Caco-2 (cell line): ENCODE data around the gene RAB21. TPM values are rescaled to one million over a fixed set of nuclear protein-coding genes. Genes with fewer than 3 reads are reported as not detected.

Source experiments
- Bru-seq: library from RNA; stranded (reverse); fragments of 400-500 nt; gene quantifications from one replicate; lab custom pipeline; 2021; lab: Mats Ljungman, UMichigan
- BruChase-seq, 2 experiments: library from RNA; stranded (reverse); fragments of 400-500 nt; gene quantifications; one replicate each; lab custom pipeline; 2021; lab: Mats Ljungman, UMichigan
- BruUV-seq: library from RNA; stranded (reverse); fragments of 400-500 nt; replicated peaks from 2 replicates; lab custom pipeline; 2021; lab: Mats Ljungman, UMichigan
- CTCF ChIA-PET: fragments of 300-600 bp; sonication (Branson Sonifier 250); formaldehyde crosslinking; loops from one replicate; lab custom pipeline; 2022; ENCODE audit warnings: antibody characterized with exemption; lab: Charles Lee
- POLR2A ChIA-PET: fragments of 300-600 bp; sonication (Branson Sonifier 250); formaldehyde crosslinking; loops from one replicate; lab custom pipeline; 2022; ENCODE audit warnings: antibody characterized with exemption; lab: Charles Lee
- DNase-seq, 2 experiments: peaks; one replicate each; pipeline versions ENCODE4 v3.0.0 to v3.0.0-alpha.2; 2020 to 2022
- H3K27me3 ChIP-seq: replicated peaks from 2 replicates; pipeline ENCODE4 v1.6.0; 2011; ENCODE audit warnings: low read length; ENCODE audit not compliant: control insufficient read depth, insufficient read depth
- H3K36me3 ChIP-seq: 2 replicates; pipeline ENCODE4 v1.5.1; 2011; ENCODE audit warnings: low read length; ENCODE audit not compliant: control insufficient read depth, insufficient read depth
- H3K4me1 ChIP-seq: fragments of 250-450 bp; sonication (Bioruptor Pico); 2 replicates; pipeline ENCODE4 v1.5.1; 2020; ENCODE audit warnings: mild to moderate bottlenecking
- H3K4me3 ChIP-seq: 2 replicates; pipeline ENCODE4 v1.5.1; 2011; ENCODE audit warnings: low read depth, mild to moderate bottlenecking, control low read depth, low read length
- H3K9me3 ChIP-seq: fragments of 250-450 bp; sonication (Bioruptor Pico); 2 replicates; pipeline ENCODE4 v1.5.1; 2020; ENCODE audit warnings: mild to moderate bottlenecking, moderate library complexity
- H3K27ac Mint-ChIP-seq: one replicate; pipeline ENCODE4 v1.8.0; 2022; ENCODE audit warnings: mixed read lengths; ENCODE audit not compliant: unreplicated experiment
- H3K27me3 Mint-ChIP-seq: one replicate; pipeline ENCODE4 v1.8.0; 2022; ENCODE audit warnings: mixed read lengths; ENCODE audit not compliant: insufficient read depth, unreplicated experiment
- H3K36me3 Mint-ChIP-seq: one replicate; pipeline ENCODE4 v1.8.0; 2022; ENCODE audit warnings: mild to moderate bottlenecking, mixed read lengths; ENCODE audit not compliant: insufficient read depth, unreplicated experiment
- H3K4me1 Mint-ChIP-seq: one replicate; pipeline ENCODE4 v1.8.0; 2022; ENCODE audit warnings: low read depth, mixed read lengths; ENCODE audit not compliant: unreplicated experiment
- H3K4me3 Mint-ChIP-seq: one replicate; pipeline ENCODE4 v1.8.0; 2022; ENCODE audit warnings: mild to moderate bottlenecking, moderate library complexity, mixed read lengths; ENCODE audit not compliant: unreplicated experiment
- H3K9me3 Mint-ChIP-seq: one replicate; pipeline ENCODE4 v1.8.0; 2022; ENCODE audit warnings: mixed read lengths; ENCODE audit not compliant: unreplicated experiment
- intact Hi-C: fragments of 100-400 bp; cut with micrococcal nuclease; formaldehyde crosslinking; loops from one replicate; pipeline ENCODE4 v1.10.0; 2022; ENCODE audit not compliant: unreplicated experiment
- long read RNA-seq: library from polyadenylated mRNA; stranded (forward); transcript quantifications from one replicate; pipeline ENCODE4 v2.0.0, GENCODE V29; 2022
- total RNA-seq: library from RNA; stranded (reverse); gene quantifications from 2 replicates; pipeline ENCODE4 v1.2.3, GENCODE V29; 2022
- TF ChIP-seq, protein P1 (sequence below), 2 experiments: fragments of 200-600 bp in 1 of 2; IDR thresholded peaks; 1 replicate in 1 of 2; 2 replicates in 1 of 2; pipeline versions ENCODE4 v1.5.1 to v1.8.0; 2011 to 2022; ENCODE audit warnings: antibody characterized with exemption in 1 of 2, control low read depth in 1 of 2, inconsistent platforms in 1 of 2, low read depth in 1 of 2, low read length in 1 of 2, mild to moderate bottlenecking in 1 of 2, moderate library complexity in 1 of 2; ENCODE audit not compliant: insufficient read depth in 1 of 2, severe bottlenecking in 1 of 2, unreplicated experiment in 1 of 2

The RAB21 gene, protein sequence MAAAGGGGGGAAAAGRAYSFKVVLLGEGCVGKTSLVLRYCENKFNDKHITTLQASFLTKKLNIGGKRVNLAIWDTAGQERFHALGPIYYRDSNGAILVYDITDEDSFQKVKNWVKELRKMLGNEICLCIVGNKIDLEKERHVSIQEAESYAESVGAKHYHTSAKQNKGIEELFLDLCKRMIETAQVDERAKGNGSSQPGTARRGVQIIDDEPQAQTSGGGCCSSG
- total RNA-seq (69.6 and 72.0 TPM in 2 replicates), Bru-seq, nascent RNA (percentile 92 among the genes with signal in this experiment), BruChase-seq, experiment 1, labeled RNA remaining after a 2-hour chase (percentile 91 among the genes with signal in this experiment), BruChase-seq, experiment 2, labeled RNA remaining after a 6-hour chase (percentile 94 among the genes with signal in this experiment)
- long read RNA-seq, full-length matches to known transcripts, result 99 of 112 reads
- long read RNA-seq, partial matches to known transcripts, result 5 of 112 reads
- long read RNA-seq, other reads (novel, unspliced or antisense), result 8 of 112 reads

DNA sequence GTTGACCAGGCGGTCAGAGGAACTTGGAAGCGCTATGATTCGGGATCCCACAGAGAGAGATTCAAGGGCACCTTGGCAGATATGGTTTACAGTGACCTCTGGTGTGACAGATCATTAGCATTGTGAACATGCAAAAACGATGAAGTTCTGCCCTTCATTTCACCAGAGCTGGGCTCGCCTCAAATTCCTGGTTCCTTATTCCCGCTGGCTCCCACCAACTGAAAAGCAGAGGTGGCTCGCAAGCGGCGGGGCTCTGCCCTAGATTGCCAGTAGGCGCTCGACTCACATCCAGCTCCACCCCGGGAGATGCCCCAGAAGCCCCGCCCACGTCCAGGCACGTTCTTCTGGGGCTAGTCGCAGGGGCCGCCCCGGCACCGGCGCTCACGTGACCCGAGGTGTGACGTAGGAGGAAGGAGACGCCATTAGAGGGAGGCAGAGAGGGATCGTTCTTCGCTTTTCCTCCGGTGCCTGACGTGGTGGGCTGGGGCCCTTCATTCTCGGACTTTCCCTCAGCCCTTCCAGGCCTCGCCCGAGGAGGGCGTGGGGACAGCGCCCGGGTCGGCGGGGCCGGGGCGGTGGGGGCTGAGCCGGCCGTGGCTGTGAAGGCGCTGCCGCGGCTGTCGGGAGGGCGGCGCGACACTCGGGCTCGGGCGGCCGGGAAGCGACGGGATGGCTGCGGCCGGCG lies at the start of gene RAB21:
RAB21 (plus strand) TSS at position 403 of the 685 bp plus-strand sequence; CDS start at position 670, 267 bp downstream.
- Histone ChIP-seq H3K4me1 (peaks cover 8% of the 10 kb centered on the region; the same call in 1 of the 2 replicates), H3K36me3 (no peaks in the 10 kb centered on the region), H3K4me3 (peak within 1 kb of the TSS; percentile 81), H3K27me3 (no peaks in the 10 kb centered on the region), H3K9me3 (0 out of 2 replicates have a peak, but pooled peaks cover 2% of the 10 kb centered on the region)
- BruUV-seq, result no TSS peak
- Mint-ChIP-seq H3K4me1 (peaks cover 12% of the 10 kb centered on the region), H3K4me3 (peak within 1 kb of the TSS; percentile 86), H3K27ac (peak within 1 kb of the TSS; percentile 96), H3K9me3 (no peaks in the 10 kb centered on the region), H3K27me3 (peaks cover 5% of the 10 kb centered on the region), H3K36me3 (peaks cover 39% of the 10 kb centered on the region)
- intact Hi-C loops, result loop anchor here (1.0 kb wide), 2 partner anchors 91 to 112 kb away; partner anchors contain the start of gene ZFC3H1
- ChIA-PET POLR2A (interaction anchor here (0.5 to 1.0 kb wide), 6 partner anchors 9 to 92 kb away, joined by 3 to 9 read pairs (median 4); partner anchors contain the start of genes THAP2, TMEM19 and ZFC3H1), CTCF (interaction anchor here (0.7 to 1.5 kb wide), 3 partner anchors 9 to 362 kb away, joined by 3 read pairs; no protein-coding TSS in a partner anchor)
- peak; percentile 97 for DNase-seq
- TF ChIP-seq, protein P1, sequence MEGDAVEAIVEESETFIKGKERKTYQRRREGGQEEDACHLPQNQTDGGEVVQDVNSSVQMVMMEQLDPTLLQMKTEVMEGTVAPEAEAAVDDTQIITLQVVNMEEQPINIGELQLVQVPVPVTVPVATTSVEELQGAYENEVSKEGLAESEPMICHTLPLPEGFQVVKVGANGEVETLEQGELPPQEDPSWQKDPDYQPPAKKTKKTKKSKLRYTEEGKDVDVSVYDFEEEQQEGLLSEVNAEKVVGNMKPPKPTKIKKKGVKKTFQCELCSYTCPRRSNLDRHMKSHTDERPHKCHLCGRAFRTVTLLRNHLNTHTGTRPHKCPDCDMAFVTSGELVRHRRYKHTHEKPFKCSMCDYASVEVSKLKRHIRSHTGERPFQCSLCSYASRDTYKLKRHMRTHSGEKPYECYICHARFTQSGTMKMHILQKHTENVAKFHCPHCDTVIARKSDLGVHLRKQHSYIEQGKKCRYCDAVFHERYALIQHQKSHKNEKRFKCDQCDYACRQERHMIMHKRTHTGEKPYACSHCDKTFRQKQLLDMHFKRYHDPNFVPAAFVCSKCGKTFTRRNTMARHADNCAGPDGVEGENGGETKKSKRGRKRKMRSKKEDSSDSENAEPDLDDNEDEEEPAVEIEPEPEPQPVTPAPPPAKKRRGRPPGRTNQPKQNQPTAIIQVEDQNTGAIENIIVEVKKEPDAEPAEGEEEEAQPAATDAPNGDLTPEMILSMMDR (IDR thresholded peaks at IDR 0.05; ENCODE audit: insufficient read depth in 1 of 2, low read depth in 1 of 2, low read length in 1 of 2, severe bottlenecking in 1 of 2, unreplicated experiment in 1 of 2), result peak in 1 of 2 experiments; percentile 22

DNA sequence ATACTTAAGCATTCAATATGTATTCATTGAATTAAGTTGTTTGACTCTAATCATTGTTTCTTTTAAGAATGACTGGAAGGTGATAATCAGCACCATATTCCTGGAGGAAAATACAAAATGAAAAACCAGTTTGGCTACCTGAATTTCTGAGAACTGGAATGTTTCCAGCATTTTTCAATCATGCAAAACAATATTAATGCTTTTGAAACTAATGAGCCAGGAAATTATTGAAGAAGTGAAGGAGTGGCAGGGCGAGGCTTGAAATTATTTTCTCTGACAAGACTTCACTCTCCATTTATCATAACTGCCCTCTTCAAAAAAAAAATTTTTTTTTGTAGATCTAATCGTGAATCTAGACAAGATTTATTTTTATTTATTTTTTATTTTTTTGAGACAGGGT lies 49.7 kb upstream of the RAB21 start:
- no peak overlapping the region for H3K27ac Mint-ChIP-seq
- Histone ChIP-seq H3K4me3 (no peak overlapping the region), H3K27me3 (no peaks in the 10 kb centered on the region), H3K36me3 (no peaks in the 10 kb centered on the region; the same call in none of the 2 replicates), H3K9me3 (no peaks in the 10 kb centered on the region), H3K4me1 (peaks cover 3% of the 10 kb centered on the region; the same call in 1 of the 2 replicates)
- CTCF ChIA-PET, result no interaction called here
- no peak for DNase-seq
- POLR2A ChIA-PET, result no interaction called here
- BruUV-seq, result no TSS peak
- H3K4me3 Mint-ChIP-seq, result no peak overlapping the region
- peaks cover 4% of the 10 kb centered on the region for H3K4me1 Mint-ChIP-seq
- no peaks in the 10 kb centered on the region for H3K27me3 Mint-ChIP-seq
- TF ChIP-seq, protein P1 (IDR thresholded peaks at IDR 0.05; ENCODE audit: insufficient read depth in 1 of 2, low read depth in 1 of 2, low read length in 1 of 2, severe bottlenecking in 1 of 2, unreplicated experiment in 1 of 2), result no peak
- intact Hi-C loops, result no loop called here
- peaks cover 16% of the 10 kb centered on the region for H3K36me3 Mint-ChIP-seq
- H3K9me3 Mint-ChIP-seq, result no peaks in the 10 kb centered on the region

DNA sequence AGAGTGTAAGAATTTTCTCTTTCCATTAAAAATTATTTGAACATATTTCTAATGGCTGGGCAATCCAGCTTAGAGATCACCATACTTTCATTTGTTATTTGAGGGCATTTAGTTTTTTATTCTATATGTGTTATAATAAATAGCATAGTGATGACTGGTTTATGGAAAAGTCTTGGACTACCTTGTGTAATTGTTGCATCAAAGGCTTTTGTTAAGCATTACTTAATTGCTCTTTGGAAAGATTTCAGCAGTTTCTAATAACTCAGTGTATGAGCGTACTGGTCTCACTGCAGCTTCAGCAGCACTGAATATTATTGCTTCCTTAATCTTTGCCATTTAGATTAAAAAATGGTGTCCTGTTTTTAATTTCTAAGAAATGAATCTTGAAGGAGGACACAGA lies 46.0 kb upstream of the RAB21 start:
- Mint-ChIP-seq H3K4me3 (no peak overlapping the region), H3K9me3 (peaks cover 22% of the 10 kb centered on the region), H3K27me3 (no peaks in the 10 kb centered on the region), H3K27ac (no peak overlapping the region), H3K36me3 (peaks cover 11% of the 10 kb centered on the region), H3K4me1 (peaks cover 17% of the 10 kb centered on the region)
- ChIA-PET CTCF (no interaction called here), POLR2A (interaction anchor here (0.6 kb wide), 2 partner anchors 21 to 46 kb away, joined by 3 read pairs; partner anchors contain the start of gene RAB21)
- no peak overlapping the region for H3K4me3 ChIP-seq
- TF ChIP-seq, protein P1 (IDR thresholded peaks at IDR 0.05; ENCODE audit: insufficient read depth in 1 of 2, low read depth in 1 of 2, low read length in 1 of 2, severe bottlenecking in 1 of 2, unreplicated experiment in 1 of 2), result no peak
- peaks cover 12% of the 10 kb centered on the region for H3K4me1 ChIP-seq
- DNase-seq, result no peak
- no TSS peak for BruUV-seq
- H3K9me3 ChIP-seq, result no peaks in the 10 kb centered on the region
- intact Hi-C loops, result no loop called here
- no peaks in the 10 kb centered on the region for H3K36me3 ChIP-seq
- H3K27me3 ChIP-seq, result no peaks in the 10 kb centered on the region
